Spinal cord (tissue), 10 donors: ENCODE data around the gene ARHGEF33. TPM values are rescaled to one million over a fixed set of nuclear protein-coding genes. Genes with fewer than 3 reads are reported as not detected.

Experiments
- DNase-seq, 6 donors: peaks; one replicate each; pipeline versions ENCODE4 v3.0.0 to v3.0.0-alpha.2; 2013 to 2015; ENCODE audit warnings: low spot score in 6 of 6, low read depth in 4 of 6
- H3K27ac ChIP-seq: one replicate; pipeline ENCODE4 v1.5.1; 2013; ENCODE audit warnings: low read depth, low read length, control low read depth
- H3K27me3 ChIP-seq: one replicate; pipeline ENCODE4 v1.6.1; 2013; ENCODE audit warnings: low read length; ENCODE audit not compliant: control insufficient read depth, insufficient read depth
- H3K36me3 ChIP-seq: one replicate; pipeline ENCODE4 v1.6.1; 2013; ENCODE audit warnings: low read length; ENCODE audit not compliant: control insufficient read depth, insufficient read depth
- H3K4me1 ChIP-seq: one replicate; pipeline ENCODE4 v1.6.1; 2013; ENCODE audit warnings: low read length; ENCODE audit not compliant: control insufficient read depth, insufficient read depth
- H3K4me3 ChIP-seq: one replicate; pipeline ENCODE4 v1.5.1; 2013; ENCODE audit warnings: low read depth, low read length, control low read depth
- H3K9me3 ChIP-seq: one replicate; pipeline ENCODE4 v1.6.1; 2013; ENCODE audit warnings: low read length; ENCODE audit not compliant: control insufficient read depth, insufficient read depth
- WGBS: methylation state at CpG from one replicate; pipeline ENCODE4 v1.1.5; 2013; ENCODE audit warnings: missing lambda C conversion rate; ENCODE audit not compliant: insufficient coverage; 5-methylcytosine and 5-hydroxymethylcytosine counted together
- polyA plus RNA-seq, 2 donors: library from polyadenylated mRNA; unstranded; fragments of 120-200 nt; gene quantifications; one replicate each; pipeline ENCODE4 v1.2.1, GENCODE V29; 2013; ENCODE audit not compliant: insufficient read length in 2 of 2
- total RNA-seq, 2 donors: library from RNA; depleted of rRNA in 1 of 2; stranded (reverse); fragments of 120-200 nt in 1 of 2; fragments of >200 nt in 1 of 2; gene quantifications; one replicate each; pipeline versions ENCODE4 v1.2.3 to v1.2.4, GENCODE V29; 2013 to 2014
- donor health status: healthy.

The ARHGEF33 gene
- total and polyA plus RNA-seq, 4 donors = 4.0 to 5.5 (median 4.7) TPM

DNA sequence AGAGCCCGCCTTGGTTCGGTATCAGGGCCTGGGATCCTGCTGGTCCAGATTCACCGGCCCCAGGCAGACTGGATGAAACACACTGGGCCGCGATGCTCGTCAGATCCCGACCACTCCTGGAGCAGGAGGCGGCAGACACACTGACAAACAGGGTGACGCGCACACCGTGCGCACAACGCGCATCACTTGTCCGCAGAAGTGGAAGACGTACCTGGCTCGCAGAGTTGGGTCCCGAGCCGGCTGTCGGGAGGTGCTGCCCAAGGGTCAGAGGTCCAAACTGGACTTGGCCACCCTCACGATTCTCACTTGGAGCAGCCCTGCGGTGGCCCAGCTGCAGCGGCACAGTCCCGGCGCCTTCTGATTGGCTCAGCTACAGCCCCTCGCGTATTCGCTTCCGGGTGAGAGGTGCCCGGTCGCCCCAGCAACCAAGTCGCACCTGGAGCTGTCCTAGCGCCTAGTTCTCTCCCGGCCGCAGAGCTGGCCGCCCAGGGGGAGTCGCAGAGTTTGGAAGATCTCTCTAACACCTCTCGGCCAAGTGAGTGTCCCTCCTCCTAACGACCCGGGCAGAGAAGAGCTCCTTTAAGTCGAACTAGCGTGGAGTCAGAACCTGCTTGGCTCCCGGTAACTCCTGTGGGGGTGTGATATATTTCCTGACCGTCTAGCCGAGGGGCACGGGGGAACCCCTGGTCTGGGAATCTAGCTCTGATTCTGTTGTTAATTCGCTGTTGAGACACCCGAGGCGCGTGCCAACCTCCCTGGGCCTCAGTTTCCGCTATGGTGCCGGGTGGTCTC, 13.9 kb upstream of the ARHGEF33 start, which contains the start of the genes DHX57 and MORN2:
TSS of gene DHX57 (minus strand) at position 359 of the 792 bp plus-strand sequence. CDS start 7,529 bp downstream, outside the sequence.
TSS of gene MORN2 (plus strand) at position 401 of the 792 bp plus-strand sequence.
- H3K9me3 ChIP-seq = peaks cover 2% of the 10 kb centered on the region
- WGBS = under 1% methylated on average over 50 of the region's 52 CpGs
- H3K27ac ChIP-seq = peak within 1 kb of the TSS; percentile 72
- H3K36me3 ChIP-seq = no peaks in the 10 kb centered on the region
- peak; percentile 76 to 97 (median 82) for DNase-seq
- H3K27me3 ChIP-seq = no peaks in the 10 kb centered on the region
- H3K4me1 ChIP-seq = no peaks in the 10 kb centered on the region
- peak within 1 kb of the TSS; percentile 89 for H3K4me3 ChIP-seq

- H3K9me3 ChIP-seq = no peaks in the 10 kb centered on the region
- peak overlapping the region; percentile 89 for H3K4me3 ChIP-seq
- WGBS = 42% methylated on average over 2 of the region's 10 CpGs
- no peaks in the 10 kb centered on the region for H3K4me1 ChIP-seq
- no peak overlapping the region for H3K27ac ChIP-seq
- no peak for DNase-seq
- H3K36me3 ChIP-seq = no peaks in the 10 kb centered on the region
- H3K27me3 ChIP-seq = no peaks in the 10 kb centered on the region
These were observed 13.3 kb upstream of the ARHGEF33 start for GRCh38 chr2:38876407-38876806.

GRCh38 chr2:38886063-38886462, 3.6 kb upstream of the ARHGEF33 start:
- no peak overlapping the region for H3K4me3 ChIP-seq
- no peaks in the 10 kb centered on the region for H3K4me1 ChIP-seq

GRCh38 chr2:38887347-38887746, 2.3 kb upstream of the ARHGEF33 start:
- no peaks in the 10 kb centered on the region for H3K27me3 ChIP-seq
- no peak overlapping the region for H3K4me3 ChIP-seq
- H3K27ac ChIP-seq = no peak overlapping the region
- no peaks in the 10 kb centered on the region for H3K36me3 ChIP-seq
- no peaks in the 10 kb centered on the region for H3K9me3 ChIP-seq
- no peak for DNase-seq
- no CpG with 5 or more reads among the region's 4 CpGs for WGBS
- H3K4me1 ChIP-seq = no peaks in the 10 kb centered on the region

More at GRCh38 chr2:38886063-38886462, 3.6 kb upstream of the ARHGEF33 start:
- Histone ChIP-seq H3K9me3 (no peaks in the 10 kb centered on the region), H3K27ac (no peak overlapping the region), H3K36me3 (no peaks in the 10 kb centered on the region), H3K27me3 (no peaks in the 10 kb centered on the region)
- no peak for DNase-seq

DNA sequence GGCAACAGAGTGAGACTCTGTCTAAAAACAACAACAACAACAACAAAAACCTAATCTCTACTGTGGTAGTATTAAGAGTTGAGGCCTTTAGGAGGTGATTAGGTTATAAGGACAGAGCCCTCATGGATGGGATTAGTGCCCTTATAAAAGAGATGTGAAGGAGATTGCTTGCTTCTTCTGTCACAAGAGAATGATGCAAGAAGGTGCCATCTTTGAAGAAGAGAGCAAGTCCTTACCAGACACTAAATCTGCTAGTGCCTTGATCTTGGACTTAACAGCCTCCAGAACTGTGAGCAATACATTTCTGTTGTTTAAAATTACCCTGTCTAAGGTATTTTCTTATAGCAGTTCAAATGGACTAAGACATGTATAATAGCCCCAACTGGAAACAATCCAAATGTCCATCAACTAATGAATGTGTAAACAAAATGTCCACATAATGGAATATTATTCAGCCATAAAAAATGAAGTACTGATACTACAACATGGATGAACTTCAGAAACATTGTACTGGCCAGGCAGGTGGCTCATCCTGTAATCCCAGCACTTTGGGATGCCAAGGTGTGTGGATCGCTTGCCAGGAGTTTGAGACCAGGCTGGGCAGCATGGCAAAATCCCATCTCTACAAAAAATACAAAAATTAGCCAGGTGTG, 1.6 kb upstream of the ARHGEF33 start:
- H3K27ac ChIP-seq = no peak overlapping the region
- no peak overlapping the region for H3K4me3 ChIP-seq
- DNase-seq = no peak
- H3K9me3 ChIP-seq = no peaks in the 10 kb centered on the region
- WGBS = 100% methylated on average over 1 of the region's 1 CpG
- H3K36me3 ChIP-seq = no peaks in the 10 kb centered on the region
- H3K4me1 ChIP-seq = no peaks in the 10 kb centered on the region
- no peaks in the 10 kb centered on the region for H3K27me3 ChIP-seq

GRCh38 chr2:38889045-38889444, 630 bp upstream of the ARHGEF33 start:
- no peak for DNase-seq
- Histone ChIP-seq H3K9me3 (no peaks in the 10 kb centered on the region), H3K4me3 (no peak overlapping the region), H3K27ac (no peak overlapping the region), H3K36me3 (no peaks in the 10 kb centered on the region), H3K27me3 (no peaks in the 10 kb centered on the region), H3K4me1 (no peaks in the 10 kb centered on the region)

GRCh38 chr2:38892819-38893218, 3.1 kb downstream of the ARHGEF33 start:
- Histone ChIP-seq H3K27me3 (no peaks in the 10 kb centered on the region), H3K27ac (no peak overlapping the region), H3K9me3 (no peaks in the 10 kb centered on the region), H3K36me3 (no peaks in the 10 kb centered on the region), H3K4me1 (no peaks in the 10 kb centered on the region), H3K4me3 (no peak overlapping the region)
- no peak for DNase-seq

DNA sequence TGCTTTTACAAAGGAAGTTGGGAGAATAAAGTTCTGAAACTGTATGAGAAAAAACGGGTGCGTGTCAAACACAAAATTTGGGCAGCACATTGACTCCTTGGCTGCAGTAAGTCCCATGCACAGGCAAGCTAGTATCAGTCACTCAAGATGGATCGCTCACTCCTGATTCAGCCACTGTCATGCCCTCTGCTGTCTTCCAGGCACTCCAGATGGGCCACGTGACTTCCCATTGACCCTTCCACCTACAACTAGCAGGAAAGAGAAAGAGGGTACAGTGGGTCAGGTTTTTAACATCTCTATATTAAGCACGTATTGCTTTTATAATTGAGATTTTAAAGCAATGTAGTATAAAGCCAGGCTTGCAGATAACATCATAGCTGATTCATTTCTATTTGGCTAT, 8.6 kb downstream of the ARHGEF33 start:
- Histone ChIP-seq H3K4me3 (no peak overlapping the region), H3K27me3 (no peaks in the 10 kb centered on the region), H3K27ac (no peak overlapping the region), H3K4me1 (no peaks in the 10 kb centered on the region), H3K9me3 (no peaks in the 10 kb centered on the region), H3K36me3 (no peaks in the 10 kb centered on the region)
- WGBS = 86% methylated on average over 3 of the region's 5 CpGs
- DNase-seq = no peak

DNA sequence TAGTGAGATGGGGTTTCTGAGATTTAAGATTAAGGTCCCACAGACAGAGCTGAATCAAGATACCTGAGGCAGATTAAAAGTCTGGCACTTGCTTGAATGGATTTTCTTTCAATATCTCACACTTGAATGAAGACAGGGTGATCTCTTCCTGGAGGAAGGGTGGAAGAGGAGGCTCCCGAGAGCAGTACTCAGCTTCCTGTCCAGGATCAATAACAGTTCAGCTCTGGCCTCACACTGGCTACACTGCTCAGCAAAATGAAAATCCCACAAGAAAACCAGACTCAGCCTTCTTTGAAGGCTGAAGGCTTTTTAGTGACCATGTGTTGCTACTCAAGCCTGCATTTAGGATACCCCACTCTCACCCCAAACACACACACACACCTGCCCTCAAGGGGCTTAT, 11.1 kb downstream of the ARHGEF33 start:
- Histone ChIP-seq H3K9me3 (no peaks in the 10 kb centered on the region), H3K27me3 (no peaks in the 10 kb centered on the region), H3K4me3 (no peak overlapping the region), H3K4me1 (no peaks in the 10 kb centered on the region), H3K27ac (no peak overlapping the region), H3K36me3 (no peaks in the 10 kb centered on the region)
- no CpG with 5 or more reads among the region's 1 CpG for WGBS
- DNase-seq = no peak

DNA sequence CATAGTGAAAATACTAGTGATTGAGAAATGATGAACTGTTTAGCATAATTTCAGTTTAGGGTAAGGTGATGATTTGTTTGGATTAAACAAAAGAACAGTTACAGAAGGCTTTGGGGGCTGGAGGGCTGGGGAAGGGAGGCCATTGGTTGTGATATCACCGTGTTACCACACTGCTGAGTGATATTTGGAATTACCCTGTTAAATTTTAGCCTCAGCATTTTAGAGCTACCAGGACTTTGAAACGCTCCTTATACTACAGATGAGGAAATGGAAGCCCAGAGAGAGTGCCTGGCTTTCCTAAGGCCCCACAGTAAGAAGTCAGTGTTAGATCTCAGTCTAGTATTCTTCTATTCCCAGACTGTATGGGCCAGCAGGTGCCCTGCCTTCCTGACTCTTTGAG, 15.6 kb downstream of the ARHGEF33 start:
- Histone ChIP-seq H3K27me3 (no peaks in the 10 kb centered on the region), H3K9me3 (no peaks in the 10 kb centered on the region), H3K36me3 (no peaks in the 10 kb centered on the region), H3K4me3 (no peak overlapping the region), H3K4me1 (no peaks in the 10 kb centered on the region), H3K27ac (no peak overlapping the region)
- DNase-seq = no peak
- 100% methylated on average over 1 of the region's 2 CpGs for WGBS
